GM10266 (cell line): Measurements from ENCODE around the gene NFATC2.
"Not testable (repeated sequence)": the region's sequence is repeated elsewhere in the genome, so short reads cannot be mapped to it uniquely, and the experiment has no call there.

Source experiments
- DNase-seq: peaks from one replicate; pipeline ENCODE4 v3.0.0; 2012; ENCODE audit errors: extremely low spot score
- CTCF ChIP-seq: IDR thresholded peaks from 2 replicates; pipeline ENCODE4 v1.5.1; 2012; ENCODE audit warnings: mild to moderate bottlenecking, low read depth; ENCODE audit not compliant: control insufficient read depth, insufficient read depth; ENCODE audit errors: missing control alignments

NFATC2 gene

GRCh38 chr20:51481341-51481914, 61.1 kb downstream of the NFATC2 start:
- no peak for DNase-seq
- TF ChIP-seq CTCF: no peak

- peak; percentile 67 for DNase-seq
- TF ChIP-seq CTCF: no peak
Observed at GRCh38 chr20:51480507-51481270, 61.8 kb downstream of the NFATC2 start.

DNA sequence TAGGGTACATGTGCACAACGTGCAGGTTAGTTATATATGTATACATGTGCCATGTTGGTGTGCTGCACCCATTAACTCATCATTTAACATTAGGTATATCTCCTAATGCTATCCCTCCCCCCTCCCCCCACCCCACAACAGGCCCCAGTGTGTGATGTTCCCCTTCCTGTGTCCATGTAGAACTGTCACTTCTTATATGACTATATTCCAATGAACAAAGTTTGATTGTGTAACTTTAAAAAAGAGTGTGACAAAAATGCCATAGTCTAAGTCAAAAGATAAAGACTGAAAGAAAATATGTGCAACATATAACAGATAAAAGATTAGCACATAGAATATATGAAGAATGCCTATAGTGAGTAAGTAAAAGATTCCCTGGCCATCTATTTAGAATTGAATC, 66.4 kb downstream of the NFATC2 start:
- DNase-seq: not testable (repeated sequence)

DNA sequence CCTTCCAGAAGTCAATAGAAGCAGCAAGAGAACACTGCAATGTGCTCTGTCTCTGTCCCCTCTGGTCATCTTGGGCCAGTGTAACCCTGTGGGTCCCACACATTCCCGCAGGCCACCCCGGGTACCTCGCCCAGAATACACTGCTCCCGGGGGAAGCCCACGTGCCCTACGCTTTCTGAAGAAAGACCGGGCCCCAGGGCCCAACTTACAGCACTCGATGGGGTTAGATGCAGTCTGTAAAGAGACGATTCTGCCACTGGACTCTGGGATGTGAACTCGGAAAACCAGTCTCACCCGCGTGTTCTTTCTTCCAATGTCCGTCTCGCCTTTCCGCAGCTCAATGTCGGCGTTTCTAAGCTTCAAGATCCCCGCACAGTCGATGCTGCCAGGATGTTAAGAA, 68.7 kb downstream of the NFATC2 start:
- TF ChIP-seq CTCF: no peak
- no peak for DNase-seq

- DNase-seq: no peak
- TF ChIP-seq CTCF: no peak
Observed at GRCh38 chr20:51473256-51473655, 69.3 kb downstream of the NFATC2 start.

DNA sequence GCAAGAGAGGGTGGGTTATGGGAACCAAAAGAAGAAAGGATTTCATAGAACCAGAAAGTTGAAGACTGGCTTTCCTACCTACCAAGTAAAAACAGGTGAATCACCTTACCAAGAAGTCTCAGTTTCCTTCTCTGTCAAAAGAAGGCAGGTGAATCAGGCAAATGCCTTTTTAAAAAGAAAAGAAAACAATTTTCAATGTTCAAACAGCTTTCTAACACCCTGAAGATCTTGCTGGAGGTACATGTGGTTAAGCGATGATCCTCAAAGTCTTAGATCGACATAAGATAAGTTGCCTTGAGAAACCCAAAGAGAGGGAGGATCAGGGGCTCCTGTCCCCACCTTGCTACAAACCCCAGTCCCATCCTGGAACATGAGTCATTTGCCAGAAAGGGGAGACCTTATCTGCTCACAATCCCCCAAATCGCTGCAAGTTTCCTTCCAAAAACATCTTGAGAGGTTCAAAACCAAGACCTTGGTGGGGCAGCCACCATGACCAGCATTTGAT, 71.6 kb downstream of the NFATC2 start:
- no peak for TF ChIP-seq CTCF
- DNase-seq: no peak

GRCh38 chr20:51470499-51470820, 72.1 kb downstream of the NFATC2 start:
- no peak for DNase-seq
- no peak for TF ChIP-seq CTCF
